ENCODE measurements around the gene PLXNB3.
A peak's percentile ranks its signal among the peaks of the same experiment; 100 is the strongest.

The PLXNB3 gene

GRCh38 chrX:153789654-153790053, 25.6 kb downstream of the PLXNB3 start:
- no peak overlapping the region for H2AFZ ChIP-seq (ENCODE audit: low read depth, low read length, severe bottlenecking)
- TF ChIP-seq EZH2phosphoT487 (conservative IDR thresholded peaks at IDR 0.05; ENCODE audit: low read length) (no peak), CTCF (IDR thresholded peaks at IDR 0.05; ENCODE audit: insufficient read depth, low read length, poor library complexity, severe bottlenecking) (no peak)
- no peaks in the 10 kb centered on the region for H3F3A ChIP-seq (ENCODE audit: insufficient read depth)
- H3K79me2 ChIP-seq (ENCODE audit: insufficient read depth, low read length), result peaks cover 24% of the 10 kb centered on the region
- no peak overlapping the region for H3K9ac ChIP-seq (ENCODE audit: low read length)
- H3K4me3 ChIP-seq (ENCODE audit: insufficient read depth, low read length, poor library complexity, severe bottlenecking), result no peak overlapping the region
- H4K20me1 ChIP-seq (ENCODE audit: low read depth, low read length), result no peaks in the 10 kb centered on the region
- H3K9me2 ChIP-seq (replicated peaks; ENCODE audit: insufficient read depth, low read length), result no peaks in the 10 kb centered on the region
- H3K4me2 ChIP-seq (ENCODE audit: low read depth, low read length, poor library complexity, severe bottlenecking), result no peak overlapping the region
- H3K36me3 ChIP-seq (ENCODE audit: low read length), result no peaks in the 10 kb centered on the region
- H3K27ac ChIP-seq (ENCODE audit: low read depth, low read length), result no peak overlapping the region
- H3K27me3 ChIP-seq (ENCODE audit: low read length), result no peaks in the 10 kb centered on the region
- H3K9me3 ChIP-seq (ENCODE audit: insufficient read depth, low read length), result no peaks in the 10 kb centered on the region

- Histone ChIP-seq H3K4me3 (ENCODE audit: insufficient read depth, low read length, poor library complexity, severe bottlenecking) (no peak overlapping the region), H3K27me3 (ENCODE audit: low read length) (no peaks in the 10 kb centered on the region), H3K27ac (ENCODE audit: low read depth, low read length) (no peak overlapping the region), H3K36me3 (ENCODE audit: low read length) (no peaks in the 10 kb centered on the region), H4K20me1 (ENCODE audit: low read depth, low read length) (no peaks in the 10 kb centered on the region), H3K4me2 (ENCODE audit: low read depth, low read length, poor library complexity, severe bottlenecking) (no peak overlapping the region), H3K9me3 (ENCODE audit: insufficient read depth, low read length) (no peaks in the 10 kb centered on the region), H3K9me2 (replicated peaks; ENCODE audit: insufficient read depth, low read length) (no peaks in the 10 kb centered on the region), H3K9ac (ENCODE audit: low read length) (no peak overlapping the region), H3K79me2 (ENCODE audit: insufficient read depth, low read length) (peaks cover 34% of the 10 kb centered on the region), H2AFZ (ENCODE audit: low read depth, low read length, severe bottlenecking) (no peak overlapping the region), H3F3A (ENCODE audit: insufficient read depth) (no peaks in the 10 kb centered on the region)
- TF ChIP-seq EZH2phosphoT487 (conservative IDR thresholded peaks at IDR 0.05; ENCODE audit: low read length) (no peak), CTCF (IDR thresholded peaks at IDR 0.05; ENCODE audit: insufficient read depth, low read length, poor library complexity, severe bottlenecking) (no peak)
These were observed 27.2 kb downstream of the PLXNB3 start for GRCh38 chrX:153791104-153791852.

- Histone ChIP-seq H3K9me2 (replicated peaks; ENCODE audit: insufficient read depth, low read length) (no peaks in the 10 kb centered on the region), H3K79me2 (ENCODE audit: insufficient read depth, low read length) (peaks cover 34% of the 10 kb centered on the region), H3K4me2 (ENCODE audit: low read depth, low read length, poor library complexity, severe bottlenecking) (peak overlapping the region; percentile 91), H3K27me3 (ENCODE audit: low read length) (no peaks in the 10 kb centered on the region), H3K36me3 (ENCODE audit: low read length) (no peaks in the 10 kb centered on the region), H3K27ac (ENCODE audit: low read depth, low read length) (no peak overlapping the region), H3K4me3 (ENCODE audit: insufficient read depth, low read length, poor library complexity, severe bottlenecking) (no peak overlapping the region), H3F3A (ENCODE audit: insufficient read depth) (no peaks in the 10 kb centered on the region), H4K20me1 (ENCODE audit: low read depth, low read length) (no peaks in the 10 kb centered on the region), H2AFZ (ENCODE audit: low read depth, low read length, severe bottlenecking) (no peak overlapping the region), H3K9ac (ENCODE audit: low read length) (peak overlapping the region; percentile 92; the same call in 1 of the 2 replicates), H3K9me3 (ENCODE audit: insufficient read depth, low read length) (no peaks in the 10 kb centered on the region)
- TF ChIP-seq EZH2phosphoT487 (conservative IDR thresholded peaks at IDR 0.05; ENCODE audit: low read length), result no peak
- no peak for TF ChIP-seq CTCF (IDR thresholded peaks at IDR 0.05; ENCODE audit: insufficient read depth, low read length, poor library complexity, severe bottlenecking)
These were observed 28.3 kb downstream of the PLXNB3 start for GRCh38 chrX:153792368-153792767.
